SK-N-MC (cell line): Measurements from ENCODE around the gene ULK4.

Source experiments
- DNase-seq: peaks from one replicate; pipeline ENCODE4 v3.0.0-alpha.2; 2011; ENCODE audit warnings: low read depth, low spot score
- H3K27ac ChIP-seq: fragments of 200-600 bp; sonication (generic); 2 replicates; pipeline ENCODE4 v1.5.1; 2016; ENCODE audit warnings: mixed run types
- H3K36me3 ChIP-seq: fragments of 200-600 bp; sonication (generic); 2 replicates; pipeline ENCODE4 v1.6.1; 2017; ENCODE audit warnings: antibody characterized with exemption, low read length, mixed read lengths; ENCODE audit not compliant: insufficient read depth
- H3K4me3 ChIP-seq: fragments of 200-600 bp; sonication (generic); 2 replicates; pipeline ENCODE4 v1.5.1; 2016
- H3K9ac ChIP-seq: fragments of 200-600 bp; sonication (generic); 2 replicates; pipeline ENCODE4 v1.8.0; 2017; ENCODE audit warnings: mixed run types, mixed read lengths; ENCODE audit not compliant: insufficient read length
- H3K9me3 ChIP-seq: fragments of 200-600 bp; sonication (generic); 2 replicates; pipeline ENCODE4 v1.6.1; 2017; ENCODE audit warnings: low read depth, mild to moderate bottlenecking, antibody characterized with exemption, low read length, moderate library complexity, mixed read lengths
- EZH2 ChIP-seq: fragments of 200-600 bp; sonication (generic); IDR thresholded peaks from one replicate; pipeline ENCODE4 v1.6.1; 2017; ENCODE audit warnings: antibody characterized with exemption
- FOXP2 ChIP-seq: optimal IDR thresholded peaks from 2 replicates; pipeline ENCODE3; 2011; ENCODE audit warnings: mild to moderate bottlenecking, moderate library complexity; ENCODE audit not compliant: insufficient read depth; ENCODE audit errors: extremely low read length, control extremely low read depth
- POLR2AphosphoS5 ChIP-seq: IDR thresholded peaks from 2 replicates; pipeline ENCODE4 v1.6.1; 2012; ENCODE audit warnings: mild to moderate bottlenecking, low read depth, low read length, borderline replicate concordance

The ULK4 gene

DNA sequence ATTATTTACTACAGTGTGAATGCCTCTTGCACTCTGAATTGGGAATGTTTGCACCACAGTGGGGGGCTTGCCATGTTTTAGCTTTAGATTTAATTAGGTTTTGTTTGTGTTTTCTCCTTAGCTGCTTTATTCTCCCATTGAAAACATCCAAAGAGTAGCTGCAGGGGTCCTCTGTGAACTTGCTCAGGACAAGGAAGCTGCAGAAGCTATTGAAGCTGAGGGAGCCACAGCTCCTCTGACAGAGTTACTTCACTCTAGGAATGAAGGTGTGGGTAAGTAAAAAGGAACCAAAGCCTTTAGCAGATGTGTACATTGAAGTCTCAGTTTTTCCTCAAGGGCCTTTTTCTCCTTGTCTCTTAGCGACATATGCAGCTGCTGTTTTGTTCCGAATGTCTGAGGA lies 725.7 kb downstream of the ULK4 start:
- no peak for DNase-seq
- Histone ChIP-seq H3K36me3 (peaks cover 78% of the 10 kb centered on the region), H3K9me3 (no peaks in the 10 kb centered on the region), H3K4me3 (no peak overlapping the region), H3K9ac (no peak overlapping the region), H3K27ac (no peak overlapping the region)
- TF ChIP-seq FOXP2 (no peak), POLR2AphosphoS5 (no peak), EZH2 (no peak)

DNA sequence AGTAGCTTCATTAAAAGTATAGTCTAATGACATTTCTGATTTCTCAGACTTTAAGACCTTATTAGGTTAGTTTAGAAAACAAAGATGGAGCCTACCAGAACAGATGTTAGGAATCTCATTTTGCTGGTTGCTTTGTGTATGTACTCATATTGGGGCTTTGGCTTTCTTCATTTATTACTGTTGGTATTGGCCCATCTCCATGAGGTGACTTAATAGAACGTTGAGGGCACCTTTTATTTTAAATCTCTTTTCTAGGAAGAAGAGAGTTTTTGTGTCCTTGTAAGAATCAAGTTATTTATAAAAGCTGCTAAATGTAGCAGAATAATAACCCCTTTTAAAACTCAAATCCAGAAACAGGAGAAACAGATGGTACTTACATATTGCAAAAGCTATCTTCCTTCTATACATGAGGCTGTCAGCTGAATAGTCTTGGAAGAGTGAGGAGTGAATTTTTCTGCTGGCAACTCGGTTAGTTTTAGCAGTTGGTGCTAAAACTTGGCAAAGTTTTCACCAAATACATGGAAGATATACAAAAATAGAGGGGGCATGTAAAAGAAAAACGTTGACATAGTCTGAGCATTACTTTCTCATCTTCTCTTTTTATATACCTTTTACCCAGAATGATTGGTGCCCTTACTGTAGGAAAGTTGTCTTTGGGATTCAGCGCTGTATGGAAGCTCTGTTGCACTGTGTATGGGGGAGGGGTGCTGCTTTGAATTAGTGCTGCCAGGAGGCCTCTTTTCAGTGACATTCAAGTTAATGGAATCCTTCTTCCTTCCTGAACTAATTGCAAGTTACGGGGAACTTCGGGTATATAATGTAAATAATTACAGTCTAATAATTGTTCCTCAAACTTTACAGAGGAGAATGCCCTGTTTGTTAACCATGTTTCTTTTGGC lies 726.8 kb downstream of the ULK4 start:
- Histone ChIP-seq H3K27ac (no peak overlapping the region), H3K9me3 (no peaks in the 10 kb centered on the region), H3K36me3 (peaks cover 77% of the 10 kb centered on the region), H3K9ac (no peak overlapping the region), H3K4me3 (no peak overlapping the region)
- DNase-seq, result no peak
- TF ChIP-seq FOXP2 (no peak), POLR2AphosphoS5 (no peak), EZH2 (no peak)

DNA sequence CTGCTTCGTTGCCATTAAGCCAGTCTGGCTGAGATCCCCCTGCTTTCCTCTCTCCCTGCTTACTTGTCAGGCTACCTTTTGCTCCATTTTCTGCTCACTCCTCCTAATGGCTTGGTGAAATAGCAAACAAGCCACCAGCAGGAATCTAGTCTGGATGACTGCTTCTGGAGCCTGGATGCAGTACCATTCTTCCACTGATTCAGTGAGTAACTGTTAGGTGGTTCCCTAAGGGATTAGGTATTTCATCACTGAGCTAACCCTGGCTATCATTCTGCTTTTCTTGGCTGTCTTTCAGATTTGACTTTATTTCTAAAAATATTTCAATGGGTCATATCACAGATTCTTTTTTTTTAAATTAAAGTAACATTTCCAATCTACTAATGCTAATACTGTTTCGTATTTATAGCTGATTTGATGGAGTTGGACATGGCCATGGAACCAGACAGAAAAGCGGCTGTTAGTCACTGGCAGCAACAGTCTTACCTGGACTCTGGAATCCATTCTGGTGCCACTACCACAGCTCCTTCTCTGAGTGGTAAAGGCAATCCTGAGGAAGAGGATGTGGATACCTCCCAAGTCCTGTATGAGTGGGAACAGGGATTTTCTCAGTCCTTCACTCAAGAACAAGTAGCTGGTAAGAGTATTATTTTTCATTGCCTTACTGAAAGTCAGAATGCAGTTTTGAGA lies 737.6 kb downstream of the ULK4 start:
- no peak for DNase-seq
- H3K9ac ChIP-seq, result no peak overlapping the region
- no peak overlapping the region for H3K27ac ChIP-seq
- TF ChIP-seq EZH2 (no peak), FOXP2 (no peak), POLR2AphosphoS5 (no peak)
- H3K4me3 ChIP-seq, result no peak overlapping the region
- H3K9me3 ChIP-seq, result no peaks in the 10 kb centered on the region
- peaks cover 42% of the 10 kb centered on the region for H3K36me3 ChIP-seq

DNA sequence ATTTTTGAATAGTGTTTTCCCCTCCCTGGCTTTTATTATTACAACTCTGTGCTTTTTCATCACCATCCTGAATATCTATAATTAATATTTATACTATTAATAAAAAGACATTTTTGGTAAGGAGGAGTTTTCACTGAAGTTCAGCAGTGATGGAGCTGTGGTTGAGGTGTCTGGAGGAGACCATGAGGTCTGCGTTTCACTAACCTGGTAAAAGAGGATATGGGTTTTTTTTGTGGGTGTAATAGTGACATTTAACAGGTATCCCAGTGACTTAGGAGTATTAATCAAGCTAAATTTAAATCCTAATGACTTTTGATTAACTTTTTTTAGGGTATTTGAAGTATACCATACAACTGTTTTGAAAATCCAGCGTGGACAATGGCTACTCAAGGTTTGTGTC lies 738.2 kb downstream of the ULK4 start:
- TF ChIP-seq EZH2 (no peak), POLR2AphosphoS5 (no peak), FOXP2 (no peak)
- no peak overlapping the region for H3K9ac ChIP-seq
- peaks cover 42% of the 10 kb centered on the region for H3K36me3 ChIP-seq
- no peak overlapping the region for H3K4me3 ChIP-seq
- DNase-seq, result no peak
- H3K9me3 ChIP-seq, result no peaks in the 10 kb centered on the region
- H3K27ac ChIP-seq, result no peak overlapping the region

DNA sequence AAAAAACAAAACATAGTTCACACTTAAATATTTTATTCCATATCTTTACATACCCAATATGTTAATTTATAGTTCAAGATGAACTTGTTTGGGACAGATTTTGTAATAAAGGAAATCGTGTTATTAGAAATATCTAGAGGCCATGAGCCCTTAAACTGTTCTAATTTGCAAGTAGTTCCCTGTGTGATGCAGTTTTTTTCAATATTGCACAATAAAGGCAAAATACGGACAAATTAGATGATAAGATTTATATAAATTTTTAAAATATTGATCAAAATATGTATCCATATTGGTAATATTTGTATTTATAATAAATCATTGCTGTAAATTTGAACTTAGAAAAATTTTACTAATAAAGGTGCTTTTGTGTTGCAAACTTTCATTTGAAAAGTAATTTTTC lies 738.8 kb downstream of the ULK4 start:
- TF ChIP-seq POLR2AphosphoS5, result no peak
- no peak for TF ChIP-seq FOXP2
- TF ChIP-seq EZH2, result no peak
- DNase-seq, result no peak
- H3K9me3 ChIP-seq, result no peaks in the 10 kb centered on the region
- no peak overlapping the region for H3K4me3 ChIP-seq
- no peak overlapping the region for H3K27ac ChIP-seq
- peaks cover 42% of the 10 kb centered on the region for H3K36me3 ChIP-seq
- no peak overlapping the region for H3K9ac ChIP-seq

DNA sequence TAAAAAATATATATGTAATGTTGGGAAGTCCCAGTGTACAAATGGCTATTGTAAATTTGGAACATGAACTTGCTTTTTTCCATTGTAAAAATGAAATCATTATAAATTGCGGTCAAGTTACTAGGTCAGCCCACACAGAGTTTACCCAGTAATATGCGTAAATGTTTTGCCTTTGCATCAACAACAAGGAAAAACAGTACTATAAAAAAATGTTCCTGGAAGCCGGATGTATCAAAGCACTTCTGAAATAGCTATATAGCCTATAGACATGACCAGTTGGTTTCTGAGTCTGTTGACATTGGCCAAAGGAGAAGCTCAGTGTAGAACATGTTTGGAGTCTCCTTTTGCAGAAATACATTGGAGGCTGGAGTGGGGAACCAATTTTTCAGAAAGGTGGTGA lies 739.4 kb downstream of the ULK4 start:
- H3K4me3 ChIP-seq, result no peak overlapping the region
- no peak overlapping the region for H3K9ac ChIP-seq
- H3K36me3 ChIP-seq, result peaks cover 38% of the 10 kb centered on the region
- H3K27ac ChIP-seq, result no peak overlapping the region
- no peaks in the 10 kb centered on the region for H3K9me3 ChIP-seq
- TF ChIP-seq FOXP2 (no peak), EZH2 (no peak)
- DNase-seq, result no peak

DNA sequence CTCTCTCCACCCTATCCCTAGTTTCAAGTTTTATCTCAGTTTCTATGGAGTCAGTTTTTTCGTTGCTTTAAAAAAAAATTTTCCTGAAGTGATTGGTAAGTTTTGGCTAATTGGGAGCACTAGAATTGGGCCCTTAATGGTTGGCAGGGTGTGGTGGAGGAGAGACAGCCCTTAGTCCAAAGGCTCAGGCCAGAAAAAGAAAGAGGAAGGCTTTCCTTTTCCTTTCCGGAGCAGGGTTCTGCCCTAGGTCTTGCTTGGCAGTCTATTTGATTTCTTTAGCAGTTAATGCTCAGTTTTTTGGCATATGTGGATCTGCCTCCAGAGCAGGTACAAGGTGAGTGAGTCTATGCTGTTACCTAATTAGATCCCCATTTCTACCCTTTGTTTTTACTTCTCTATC lies 739.9 kb downstream of the ULK4 start:
- Histone ChIP-seq H3K9me3 (no peaks in the 10 kb centered on the region), H3K27ac (no peak overlapping the region), H3K9ac (no peak overlapping the region), H3K36me3 (peaks cover 33% of the 10 kb centered on the region), H3K4me3 (no peak overlapping the region)
- TF ChIP-seq POLR2AphosphoS5 (no peak), FOXP2 (no peak), EZH2 (no peak)
- no peak for DNase-seq

DNA sequence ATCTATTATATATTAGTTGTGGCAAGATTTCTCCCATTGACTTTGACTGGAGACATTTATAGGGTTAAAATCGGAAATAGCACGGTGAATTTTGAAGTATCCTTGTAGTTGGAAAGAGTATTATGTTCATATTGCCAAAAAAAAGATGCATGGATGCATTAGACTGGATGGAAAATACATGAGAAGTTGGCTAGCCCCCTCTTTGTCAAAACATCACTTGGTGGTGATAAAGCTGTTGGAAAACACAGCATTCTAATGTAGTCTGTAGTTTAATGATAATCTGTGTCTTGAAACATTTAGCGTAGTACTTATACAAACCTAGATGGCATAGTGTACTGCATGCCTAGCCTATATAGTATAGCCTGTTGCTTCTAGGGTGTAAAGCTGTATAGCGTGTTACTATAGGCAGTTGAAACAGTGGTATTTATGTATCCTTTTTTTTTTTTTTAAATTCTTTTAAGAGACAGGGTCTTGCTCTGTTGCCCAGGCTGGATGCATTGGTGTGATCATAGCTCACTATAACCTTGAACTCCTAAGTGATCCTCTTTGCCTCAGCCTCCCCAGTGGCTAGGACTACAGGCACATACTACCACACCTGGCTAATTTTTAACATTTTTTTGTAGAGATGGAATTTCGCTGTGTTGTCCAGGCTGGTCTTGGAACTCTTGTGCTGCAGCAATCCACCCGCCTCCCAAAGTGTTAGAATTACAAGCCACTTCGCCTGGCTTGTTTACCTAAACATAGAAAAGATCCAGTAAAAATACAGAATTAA lies 740.8 kb downstream of the ULK4 start:
- no peaks in the 10 kb centered on the region for H3K9me3 ChIP-seq
- TF ChIP-seq POLR2AphosphoS5, result no peak
- no peak for TF ChIP-seq EZH2
- TF ChIP-seq FOXP2, result no peak
- no peak for DNase-seq
- H3K36me3 ChIP-seq, result peaks cover 24% of the 10 kb centered on the region
- H3K4me3 ChIP-seq, result no peak overlapping the region
- no peak overlapping the region for H3K27ac ChIP-seq
- no peak overlapping the region for H3K9ac ChIP-seq
